BLaER1 treated with 17β-estradiol and CSF1 and Interleukin-3, amounts not matched to agents 10 nM and 100 nM (cell line): ENCODE results near the gene CEP104.
"Not testable (repeated sequence)": the region's sequence is repeated elsewhere in the genome, so short reads cannot be mapped to it uniquely, and the experiment has no call there.

Source experiments
- H3K27ac ChIP-seq, 11 experiments: shearing (Covaris generic); formaldehyde crosslinking; 2 replicates each; pipeline ENCODE4 v1.8.1; 2022
- H3K27me3 ChIP-seq, 11 experiments: shearing (Covaris generic); formaldehyde crosslinking; 2 replicates each; pipeline ENCODE4 v1.8.1; 2022
- H3K36me3 ChIP-seq, 11 experiments: shearing (Covaris generic); formaldehyde crosslinking; 2 replicates each; pipeline ENCODE4 v1.8.1; 2022
- H3K4me1 ChIP-seq, 10 experiments: shearing (Covaris generic); formaldehyde crosslinking; 2 replicates each; pipeline ENCODE4 v1.8.1; 2022
- H3K4me2 ChIP-seq, 11 experiments: shearing (Covaris generic); formaldehyde crosslinking; 2 replicates each; pipeline ENCODE4 v1.8.1; 2022
- H3K4me3 ChIP-seq, 10 experiments: shearing (Covaris generic); formaldehyde crosslinking; 2 replicates each; pipeline ENCODE4 v1.8.1; 2022
- H3K9ac ChIP-seq, 11 experiments: shearing (Covaris generic); formaldehyde crosslinking; 2 replicates each; pipeline ENCODE4 v1.8.1; 2022
- H3K9me3 ChIP-seq, 11 experiments: shearing (Covaris generic); formaldehyde crosslinking; replicated peaks in 1 of 11; 2 replicates each; pipeline ENCODE4 v1.8.1; 2022
- H4K20me1 ChIP-seq, 11 experiments: shearing (Covaris generic); formaldehyde crosslinking; 2 replicates each; pipeline ENCODE4 v1.8.1; 2022
- Cebpa-rat ChIP-seq, 11 experiments: shearing (Covaris generic); IDR thresholded peaks; 2 replicates each; pipeline ENCODE4 v1.8.1; 2022

The CEP104 gene

GRCh38 chr1:3816331-3817137, 40.5 kb downstream of the CEP104 start:
- Histone ChIP-seq H3K27ac (no peak overlapping the region), H3K9ac (no peak overlapping the region), H4K20me1 (peaks cover 0 to 32% (median 0%) of the 10 kb centered on the region in 11 experiments; a peak in 5 of 22 replicates), H3K4me3 (no peak overlapping the region), H3K36me3 (peaks cover 10 to 50% (median 32%) of the 10 kb centered on the region in 11 experiments), H3K4me2 (no peak overlapping the region), H3K9me3 (no peaks in the 10 kb centered on the region), H3K4me1 (peaks cover 11 to 29% (median 20%) of the 10 kb centered on the region in 10 experiments), H3K27me3 (no peaks in the 10 kb centered on the region)
- TF ChIP-seq Cebpa-rat (IDR thresholded peaks at IDR 0.05), result no peak

DNA sequence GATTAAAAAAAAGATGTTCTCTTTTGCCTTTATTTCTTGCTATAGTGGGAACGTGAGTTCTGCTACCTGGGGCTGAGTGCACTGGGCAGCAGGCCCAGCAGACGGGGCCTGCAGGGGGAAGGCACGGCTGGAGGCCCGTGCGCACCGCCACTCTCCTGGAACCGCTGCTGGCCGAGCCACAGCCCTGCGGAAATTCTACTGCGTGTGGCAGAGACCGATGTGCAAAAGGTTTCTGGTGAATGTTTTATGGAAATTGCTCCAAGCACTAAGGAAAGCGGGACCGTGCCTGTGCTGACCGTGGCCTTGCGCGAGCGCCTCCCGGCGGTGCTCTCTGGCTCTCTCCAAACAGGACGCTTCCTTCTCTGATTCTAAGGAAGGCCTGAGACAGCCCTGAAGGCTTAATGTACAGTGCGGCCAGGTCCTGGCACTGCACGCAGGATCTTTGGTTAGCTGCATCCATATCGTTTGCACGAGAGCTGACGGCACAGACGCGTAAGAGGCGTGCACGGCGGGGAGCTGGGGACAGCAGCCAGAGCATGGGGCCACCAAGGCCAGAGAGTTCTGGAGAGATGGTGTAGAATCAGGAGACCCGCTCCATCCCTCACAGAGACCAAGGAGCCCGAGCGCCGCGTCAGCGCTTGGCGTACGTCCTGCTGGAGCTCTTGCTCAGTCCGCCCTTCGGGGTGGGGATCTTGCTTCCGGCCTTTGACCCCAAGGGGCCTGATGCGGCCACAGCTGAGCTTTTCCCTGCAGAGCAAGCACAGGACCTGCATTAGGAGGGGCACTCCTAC, 42.0 kb downstream of the CEP104 start:
- no peak overlapping the region for H3K27ac ChIP-seq
- H3K27me3 ChIP-seq, result no peaks in the 10 kb centered on the region
- peaks cover 0 to 32% (median 0%) of the 10 kb centered on the region in 11 experiments; a peak in 3 of 22 replicates for H4K20me1 ChIP-seq
- peaks cover 10 to 39% (median 27%) of the 10 kb centered on the region in 11 experiments for H3K36me3 ChIP-seq
- TF ChIP-seq Cebpa-rat (IDR thresholded peaks at IDR 0.05), result no peak
- no peak overlapping the region for H3K4me2 ChIP-seq
- peaks cover 0 to 13% (median 4%) of the 10 kb centered on the region in 10 experiments; a peak in 14 of 20 replicates for H3K4me1 ChIP-seq
- H3K4me3 ChIP-seq, result no peak overlapping the region
- no peak overlapping the region; a peak in 1 of 22 replicates for H3K9ac ChIP-seq
- no peaks in the 10 kb centered on the region for H3K9me3 ChIP-seq

- no peak for TF ChIP-seq Cebpa-rat (IDR thresholded peaks at IDR 0.05)
- no peaks in the 10 kb centered on the region for H3K27me3 ChIP-seq
- H4K20me1 ChIP-seq, result peaks cover 0 to 32% (median 0%) of the 10 kb centered on the region in 11 experiments; a peak in 3 of 22 replicates
- H3K4me1 ChIP-seq, result peaks cover 0 to 12% (median 0%) of the 10 kb centered on the region in 10 experiments; a peak in 3 of 20 replicates
- no peak overlapping the region for H3K27ac ChIP-seq
- no peak overlapping the region for H3K9ac ChIP-seq
- no peak overlapping the region for H3K4me2 ChIP-seq
- H3K4me3 ChIP-seq, result no peak overlapping the region
- H3K36me3 ChIP-seq, result peaks cover 10 to 34% (median 27%) of the 10 kb centered on the region in 11 experiments
- no peaks in the 10 kb centered on the region for H3K9me3 ChIP-seq
Observed at GRCh38 chr1:3814065-3814464, 42.9 kb downstream of the CEP104 start.

GRCh38 chr1:3811595-3811911, 45.5 kb downstream of the CEP104 start:
- TF ChIP-seq Cebpa-rat (IDR thresholded peaks at IDR 0.05), result no peak
- H3K27ac ChIP-seq, result no peak overlapping the region
- H3K4me2 ChIP-seq, result no peak overlapping the region
- peaks cover 0 to 17% (median 0%) of the 10 kb centered on the region in 11 experiments; a peak in 3 of 22 replicates for H4K20me1 ChIP-seq
- H3K4me1 ChIP-seq, result peaks cover 0 to 12% (median 0%) of the 10 kb centered on the region in 10 experiments; a peak in 3 of 20 replicates
- no peaks in the 10 kb centered on the region for H3K27me3 ChIP-seq
- no peak overlapping the region for H3K9ac ChIP-seq
- H3K9me3 ChIP-seq, result peaks cover 12 to 22% (median 20%) of the 10 kb centered on the region in 11 experiments
- H3K4me3 ChIP-seq, result no peak overlapping the region
- H3K36me3 ChIP-seq, result peaks cover 10 to 28% (median 26%) of the 10 kb centered on the region in 11 experiments

- not testable (repeated sequence) for H3K4me3 ChIP-seq, H3K9ac ChIP-seq, H3K4me2 ChIP-seq, H3K27ac ChIP-seq, H3K27me3 ChIP-seq, H4K20me1 ChIP-seq, H3K4me1 ChIP-seq
- Histone ChIP-seq H3K36me3 (peaks cover 8 to 17% (median 14%) of the 10 kb centered on the region in 11 experiments), H3K9me3 (peaks cover 12 to 30% (median 25%) of the 10 kb centered on the region in 11 experiments)
Observed at GRCh38 chr1:3810149-3810761, 46.8 kb downstream of the CEP104 start.

- Histone ChIP-seq H3K4me3 (no peak overlapping the region), H3K27me3 (no peaks in the 10 kb centered on the region), H3K9me3 (peaks cover 12 to 30% (median 25%) of the 10 kb centered on the region in 11 experiments), H3K4me2 (no peak overlapping the region), H3K36me3 (peaks cover 2 to 11% (median 8%) of the 10 kb centered on the region in 11 experiments; a peak in 21 of 22 replicates), H4K20me1 (peaks cover 0 to 4% (median 0%) of the 10 kb centered on the region in 11 experiments; a peak in 1 of 22 replicates), H3K9ac (no peak overlapping the region), H3K27ac (no peak overlapping the region), H3K4me1 (no peaks in the 10 kb centered on the region)
- TF ChIP-seq Cebpa-rat (IDR thresholded peaks at IDR 0.05), result no peak
Observed at GRCh38 chr1:3809680-3810079, 47.3 kb downstream of the CEP104 start.

DNA sequence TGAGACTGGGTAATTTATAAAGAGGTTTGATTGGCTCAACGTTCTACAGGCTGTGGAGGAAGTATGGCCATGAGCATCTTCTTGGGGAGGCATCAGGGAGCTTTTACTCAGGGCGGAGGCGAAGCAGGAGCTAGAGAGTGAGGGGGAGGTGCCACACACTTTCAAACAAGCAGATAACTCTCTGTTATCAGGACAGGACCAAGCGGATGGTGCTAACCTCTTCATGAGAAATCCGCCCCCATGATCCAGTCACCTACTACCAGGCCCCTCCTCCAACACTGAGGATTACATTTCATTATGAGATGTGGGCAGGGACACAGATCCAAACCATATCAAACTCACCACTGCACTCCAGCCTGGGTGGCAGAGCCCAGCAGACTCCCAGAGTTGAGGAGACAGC, 49.2 kb downstream of the CEP104 start:
- no peak overlapping the region for H3K4me2 ChIP-seq
- H4K20me1 ChIP-seq, result no peaks in the 10 kb centered on the region
- no peak for TF ChIP-seq Cebpa-rat (IDR thresholded peaks at IDR 0.05)
- H3K9ac ChIP-seq, result no peak overlapping the region
- H3K36me3 ChIP-seq, result no peaks in the 10 kb centered on the region; a peak in 1 of 22 replicates
- no peak overlapping the region for H3K4me3 ChIP-seq
- no peak overlapping the region for H3K27ac ChIP-seq
- no peaks in the 10 kb centered on the region for H3K4me1 ChIP-seq
- H3K27me3 ChIP-seq, result no peaks in the 10 kb centered on the region
- peaks cover 12 to 30% (median 25%) of the 10 kb centered on the region in 11 experiments for H3K9me3 ChIP-seq

- H3K27ac ChIP-seq, result no peak overlapping the region
- peaks cover 0 to 6% (median 0%) of the 10 kb centered on the region in 10 experiments; a peak in 1 of 20 replicates for H3K4me1 ChIP-seq
- H3K4me2 ChIP-seq, result no peak overlapping the region
- H3K9me3 ChIP-seq, result peaks cover 12 to 36% (median 25%) of the 10 kb centered on the region in 11 experiments
- H3K36me3 ChIP-seq, result no peaks in the 10 kb centered on the region; a peak in 1 of 22 replicates
- H3K4me3 ChIP-seq, result no peak overlapping the region
- no peak for TF ChIP-seq Cebpa-rat (IDR thresholded peaks at IDR 0.05)
- H3K27me3 ChIP-seq, result no peaks in the 10 kb centered on the region
- no peaks in the 10 kb centered on the region for H4K20me1 ChIP-seq
- no peak overlapping the region for H3K9ac ChIP-seq
Observed at GRCh38 chr1:3805038-3805437, 52.0 kb downstream of the CEP104 start.

DNA sequence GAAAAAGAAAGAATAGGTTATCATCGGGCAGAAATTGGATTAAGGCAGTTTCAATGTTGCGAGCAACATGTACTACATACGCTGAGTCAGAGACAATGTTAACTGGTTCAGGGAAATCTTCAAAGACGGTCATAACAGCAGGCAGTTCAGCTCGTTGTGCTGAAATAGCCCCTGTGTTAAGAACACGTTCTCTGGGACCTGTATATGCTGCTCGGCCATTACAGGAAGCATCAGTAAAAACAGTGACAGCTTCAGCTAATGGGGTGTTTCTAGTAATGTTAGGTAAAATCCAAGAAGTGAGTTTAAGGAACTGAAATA, 52.4 kb downstream of the CEP104 start:
- not testable (repeated sequence) for H3K4me3 ChIP-seq, H3K4me1 ChIP-seq, H3K36me3 ChIP-seq, H4K20me1 ChIP-seq, H3K27ac ChIP-seq, H3K4me2 ChIP-seq, H3K27me3 ChIP-seq, H3K9ac ChIP-seq
- peaks cover 12 to 36% (median 25%) of the 10 kb centered on the region in 11 experiments for H3K9me3 ChIP-seq
